ENCODE results near the gene CYS1.
"Not testable (repeated sequence)": the region's sequence is repeated elsewhere in the genome, so short reads cannot be mapped to it uniquely, and the experiment has no call there.

CYS1 gene

GRCh38 chr2:10039658-10040410 lies 40.4 kb downstream of the CYS1 start:
- intact Hi-C loops (cut with DNase I), result no loop called here

GRCh38 chr2:10038716-10039115 lies 41.5 kb downstream of the CYS1 start:
- intact Hi-C loops (cut with DNase I), result no loop called here
- peak in 2 of 42 donors; percentile 25 to 48 for DNase-seq

More at GRCh38 chr2:10039658-10040410, 40.4 kb downstream of the CYS1 start:
- peak in 41 of 42 donors; percentile 34 to 85 (median 61) for DNase-seq

GRCh38 chr2:10038123-10038522 lies 42.1 kb downstream of the CYS1 start:
- intact Hi-C loops (cut with DNase I), result no loop called here
- DNase-seq, result no peak

- intact Hi-C loops (cut with DNase I), result no loop called here
- DNase-seq, result peak; percentile 74 to 95 (median 88)
Observed at GRCh38 chr2:10036095-10036884, 43.9 kb downstream of the CYS1 start.

- intact Hi-C loops (cut with DNase I), result no loop called here
- no peak for DNase-seq
Observed at GRCh38 chr2:10035633-10036032, 44.6 kb downstream of the CYS1 start.

GRCh38 chr2:10035053-10035422 lies 45.2 kb downstream of the CYS1 start:
- intact Hi-C loops (cut with DNase I), result no loop called here
- DNase-seq, result no peak

- DNase-seq, result no peak
- intact Hi-C loops (cut with DNase I), result no loop called here
Observed at GRCh38 chr2:10034333-10035052, 45.7 kb downstream of the CYS1 start.

- intact Hi-C loops (cut with DNase I), result no loop called here
- no peak for DNase-seq
Observed at GRCh38 chr2:10033251-10034006, 46.8 kb downstream of the CYS1 start.

GRCh38 chr2:10032746-10033105 lies 47.5 kb downstream of the CYS1 start:
- intact Hi-C loops (cut with DNase I), result no loop called here
- no peak for DNase-seq

GRCh38 chr2:10031886-10032745 lies 48.1 kb downstream of the CYS1 start:
- DNase-seq, result no peak
- intact Hi-C loops (cut with DNase I), result no loop called here

- DNase-seq, result not testable (repeated sequence)
Observed at GRCh38 chr2:10030798-10031197, 49.4 kb downstream of the CYS1 start.

GRCh38 chr2:10030311-10030736 lies 49.9 kb downstream of the CYS1 start:
- no peak for DNase-seq
- intact Hi-C loops (cut with DNase I), result no loop called here

More at GRCh38 chr2:10030798-10031197, 49.4 kb downstream of the CYS1 start:
- intact Hi-C loops (cut with DNase I), result not testable (repeated sequence)

- no peak for DNase-seq
- intact Hi-C loops (cut with DNase I), result no loop called here
Observed at GRCh38 chr2:10029875-10030223, 50.4 kb downstream of the CYS1 start.

- DNase-seq, result peak in 24 of 42 donors; percentile 27 to 84 (median 41)
- intact Hi-C loops (cut with DNase I), result no loop called here
Observed at GRCh38 chr2:10028988-10029874, 51.0 kb downstream of the CYS1 start.

- intact Hi-C loops (cut with DNase I), result no loop called here
- no peak for DNase-seq
Observed at GRCh38 chr2:10028407-10028987, 51.7 kb downstream of the CYS1 start.

- intact Hi-C loops (cut with DNase I), result no loop called here
- DNase-seq, result no peak
Observed at GRCh38 chr2:10027660-10028330, 52.4 kb downstream of the CYS1 start.
